Measurements from ENCODE around the gene RASL11B.

RASL11B gene

DNA sequence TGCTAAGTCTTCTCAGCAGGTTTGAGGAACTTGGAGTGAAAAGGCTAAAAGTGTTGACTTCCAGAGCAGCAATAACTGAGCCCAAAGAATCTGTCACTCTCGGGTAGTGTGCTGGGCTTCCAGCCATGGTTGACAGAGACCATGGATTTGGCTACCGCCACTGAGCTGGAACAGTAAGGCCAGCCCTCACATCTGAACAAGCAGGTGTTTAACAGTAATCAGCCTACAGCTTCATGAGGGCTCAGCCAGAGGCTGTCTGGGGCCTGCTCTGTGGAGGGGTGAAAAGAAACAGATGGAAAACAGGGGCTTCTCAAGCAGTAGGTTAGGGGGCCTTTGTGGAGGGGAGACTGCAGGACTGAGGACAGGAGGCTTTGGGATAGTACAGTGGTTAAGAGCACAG is 14.9 kb downstream of the RASL11B start:
- DNase-seq, result no peak

DNA sequence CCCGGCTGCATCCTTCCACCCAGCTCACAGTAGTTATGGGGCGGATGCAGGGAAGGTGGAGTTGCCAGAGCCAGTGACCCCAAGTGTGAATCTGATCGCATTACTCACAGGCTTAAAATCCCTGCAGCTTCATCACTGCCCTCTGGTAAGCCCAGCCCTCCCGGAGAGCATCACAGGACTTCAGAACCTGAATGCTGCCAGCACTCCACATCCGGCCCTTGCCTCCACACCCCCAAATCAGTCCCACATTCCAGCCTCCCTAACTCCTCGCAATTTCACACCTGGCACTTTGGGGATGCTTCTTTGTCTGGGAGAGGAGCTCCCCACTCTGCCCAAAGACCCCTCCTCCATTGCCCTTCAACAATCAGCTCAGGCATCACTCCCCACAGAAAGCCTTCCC is 15.6 kb downstream of the RASL11B start:
- DNase-seq, result no peak

GRCh38 chr4:52879471-52879870 is 17.4 kb downstream of the RASL11B start:
- DNase-seq, result no peak

GRCh38 chr4:52880994-52881393 is 18.9 kb downstream of the RASL11B start:
- DNase-seq, result no peak

GRCh38 chr4:52883183-52883621 is 21.1 kb downstream of the RASL11B start:
- no peak for DNase-seq

DNA sequence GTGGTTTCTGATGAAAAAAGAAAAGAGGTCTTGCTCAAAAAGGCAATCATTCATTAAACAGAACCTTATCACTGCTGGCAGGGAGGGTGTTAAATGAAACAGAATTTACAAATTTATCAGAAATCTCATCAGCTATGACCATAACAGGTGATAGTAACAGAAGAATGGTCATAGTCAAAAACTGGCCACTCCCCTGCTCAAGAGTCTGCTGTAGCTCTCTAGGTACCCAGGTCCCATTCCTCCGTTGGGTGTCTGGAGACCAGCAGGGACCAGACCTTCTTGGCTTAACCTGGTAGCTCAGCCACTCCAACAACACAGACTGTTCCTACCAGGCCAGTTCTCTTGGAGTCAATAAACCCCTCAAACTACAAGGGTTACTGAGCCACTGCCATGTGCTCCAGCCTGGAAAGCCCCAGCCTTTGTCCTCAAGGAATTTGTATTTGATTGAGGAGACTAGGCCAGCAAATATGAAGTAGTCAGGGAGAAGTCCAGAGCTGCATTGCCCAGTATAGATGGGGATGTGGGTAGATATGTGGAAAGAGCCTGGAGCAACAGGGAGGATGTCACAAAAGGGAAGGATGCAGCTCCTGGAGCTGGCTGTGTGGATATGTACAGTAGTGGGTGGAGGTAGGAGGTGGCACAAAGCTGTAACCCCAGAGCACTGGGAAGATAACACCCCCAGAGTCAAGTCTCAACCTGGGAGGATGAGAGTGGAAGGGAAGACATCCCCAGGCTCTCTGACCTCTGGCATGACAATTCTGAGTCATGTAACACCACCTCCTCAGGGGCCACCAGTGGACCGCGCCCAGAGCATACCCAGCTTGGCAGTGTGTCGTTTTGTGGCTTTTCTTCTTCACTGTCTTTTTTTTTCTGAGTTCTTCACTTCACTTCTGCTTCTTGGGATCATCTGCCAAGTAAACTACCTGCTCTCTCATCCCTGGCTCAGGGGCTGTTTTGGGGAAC is 21.9 kb downstream of the RASL11B start:
- no peak for DNase-seq

- DNase-seq, result no peak
These were observed 22.9 kb downstream of the RASL11B start for GRCh38 chr4:52884994-52885393.

GRCh38 chr4:52889354-52889753 is 27.2 kb downstream of the RASL11B start:
- peak; percentile 63 for DNase-seq

GRCh38 chr4:52889778-52890520 is 27.8 kb downstream of the RASL11B start:
- no peak for DNase-seq

DNA sequence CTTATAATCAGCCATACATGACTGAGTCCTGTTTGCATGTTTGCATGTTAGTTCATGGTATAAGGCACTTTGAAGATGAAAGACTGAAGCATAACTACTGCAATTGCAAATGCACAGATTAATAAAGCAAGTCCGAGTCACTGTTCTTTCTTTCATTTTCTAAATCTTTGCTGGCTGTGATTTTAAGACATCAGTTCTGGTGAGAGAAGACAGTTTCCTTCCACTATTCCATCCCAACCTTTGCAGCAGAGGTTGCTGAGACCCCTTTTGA is 28.3 kb downstream of the RASL11B start:
- DNase-seq, result no peak

- DNase-seq, result no peak
These were observed 29.6 kb downstream of the RASL11B start for GRCh38 chr4:52891743-52892142.

DNA sequence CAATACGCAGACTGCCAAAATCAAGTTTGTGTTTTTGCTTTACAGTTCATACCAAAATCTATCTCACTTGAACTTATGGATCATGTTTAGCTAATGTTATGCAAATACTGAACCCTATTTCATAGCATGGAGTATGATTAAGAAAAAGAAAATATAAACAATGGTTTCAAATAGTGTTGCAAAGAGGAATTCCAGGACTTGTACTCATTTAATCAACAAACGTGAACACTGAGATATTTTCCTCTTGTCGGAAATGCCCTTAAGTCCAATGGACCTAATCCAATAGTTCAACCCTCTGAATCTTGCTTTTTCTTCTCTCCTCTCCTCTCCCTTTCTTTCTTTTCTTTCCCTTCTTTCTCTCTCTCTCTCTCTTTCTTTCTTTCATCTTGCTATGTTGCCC is 30.8 kb downstream of the RASL11B start:
- no peak for DNase-seq

GRCh38 chr4:52894443-52894842 is 32.3 kb downstream of the RASL11B start:
- DNase-seq, result no peak

DNA sequence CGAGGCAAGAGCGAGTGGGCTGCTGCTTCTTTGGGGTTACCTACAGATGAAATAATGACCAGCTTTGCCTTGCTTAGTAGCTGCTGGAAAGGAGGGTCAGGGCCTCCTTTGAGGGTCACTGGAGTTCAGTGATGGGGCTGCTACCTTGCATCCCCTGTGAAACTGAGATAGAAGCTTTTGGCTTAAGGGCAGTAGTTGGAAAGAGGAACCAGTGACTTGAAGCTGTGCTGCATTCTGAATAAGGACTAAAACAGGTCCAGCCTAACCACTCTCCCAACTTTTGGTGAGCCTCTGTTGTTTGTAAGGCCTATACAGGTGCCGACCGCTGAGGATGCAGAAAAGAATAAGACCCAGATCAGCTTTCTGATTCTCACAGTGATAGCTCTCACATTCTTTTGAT is 41.2 kb downstream of the RASL11B start:
- DNase-seq, result no peak

- DNase-seq, result no peak
These were observed 42.3 kb downstream of the RASL11B start for GRCh38 chr4:52904421-52904820.

GRCh38 chr4:52907510-52907909 is 45.4 kb downstream of the RASL11B start:
- no peak for DNase-seq

GRCh38 chr4:52910115-52910514 is 48.0 kb downstream of the RASL11B start:
- no peak for DNase-seq

DNA sequence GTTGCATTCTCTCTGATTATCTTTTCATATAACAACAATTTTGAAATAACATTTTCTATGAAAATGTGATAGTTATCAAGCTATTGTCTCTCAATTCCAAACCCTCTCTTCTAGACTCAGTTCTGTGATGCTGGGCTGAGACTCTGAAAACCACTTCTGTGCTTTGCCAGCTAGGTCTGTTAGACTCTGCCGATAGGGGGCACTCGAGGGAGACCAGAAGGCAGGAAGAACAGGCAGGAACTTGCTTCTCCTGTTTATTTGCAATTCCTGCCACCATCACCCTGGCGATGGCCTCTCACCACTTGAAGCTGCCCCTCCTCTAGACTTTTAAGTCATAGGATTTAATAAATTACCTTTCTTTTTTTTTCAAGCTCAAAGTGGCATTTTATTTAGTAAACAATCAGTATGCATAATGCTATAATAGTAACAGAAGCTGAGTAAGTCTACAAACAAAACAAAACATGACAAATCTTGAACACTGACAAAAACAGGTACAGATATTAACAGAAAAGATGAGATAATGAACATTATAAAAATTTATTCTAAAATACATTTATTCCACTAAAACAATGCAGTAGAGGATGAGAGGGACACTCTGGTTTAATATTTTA is 49.7 kb downstream of the RASL11B start:
- peak; percentile 81 for DNase-seq

GRCh38 chr4:52912608-52913007 is 50.5 kb downstream of the RASL11B start:
- no peak for DNase-seq

GRCh38 chr4:52914051-52914605 is 52.0 kb downstream of the RASL11B start:
- DNase-seq, result no peak

DNA sequence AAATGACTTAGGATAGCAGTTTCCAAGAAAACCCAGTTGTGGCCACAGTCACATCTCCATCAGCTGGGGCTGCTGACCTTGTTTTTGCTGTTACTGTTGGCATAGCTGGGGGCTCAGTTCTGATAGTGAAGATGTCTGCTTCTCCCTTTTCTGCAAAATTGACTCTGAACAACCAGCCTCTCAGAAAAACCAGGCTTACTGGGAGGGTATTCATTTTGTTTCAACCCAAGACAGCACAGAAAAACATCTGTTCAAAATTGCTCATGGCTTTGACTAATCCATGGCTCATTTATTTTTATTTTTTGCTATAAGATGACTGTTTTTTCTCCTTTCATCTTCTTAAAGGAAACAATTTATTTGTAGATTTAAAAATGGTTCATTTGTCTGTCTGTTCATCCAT is 53.1 kb downstream of the RASL11B start:
- no peak for DNase-seq

GRCh38 chr4:52915730-52916300 is 53.7 kb downstream of the RASL11B start:
- no peak for DNase-seq

Data from NCI-H510A treated with DMSO at 0.1 percent for 48 hours (cell line).